ENCODE data around the gene NEK10.

The NEK10 gene

DNA sequence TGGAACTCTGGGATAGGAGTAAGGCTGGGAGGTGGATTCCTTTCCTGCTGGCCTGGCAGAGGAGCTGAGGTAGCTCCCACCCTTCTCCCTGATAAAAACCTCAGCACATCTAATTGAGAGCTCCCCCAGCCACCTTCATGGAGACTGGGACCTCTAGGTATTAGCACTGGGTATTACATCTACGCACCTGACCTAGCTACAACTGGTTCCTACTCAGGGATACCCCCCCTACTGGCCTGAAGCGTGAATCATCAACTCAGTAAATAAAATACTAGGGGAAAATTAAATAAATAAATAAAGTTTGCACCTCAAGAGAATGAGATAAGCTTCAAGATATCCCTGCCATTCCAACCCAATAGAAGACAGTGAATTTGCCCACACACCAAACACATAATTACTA lies 140.4 kb downstream of the NEK10 start:
- TF ChIP-seq, protein P1, sequence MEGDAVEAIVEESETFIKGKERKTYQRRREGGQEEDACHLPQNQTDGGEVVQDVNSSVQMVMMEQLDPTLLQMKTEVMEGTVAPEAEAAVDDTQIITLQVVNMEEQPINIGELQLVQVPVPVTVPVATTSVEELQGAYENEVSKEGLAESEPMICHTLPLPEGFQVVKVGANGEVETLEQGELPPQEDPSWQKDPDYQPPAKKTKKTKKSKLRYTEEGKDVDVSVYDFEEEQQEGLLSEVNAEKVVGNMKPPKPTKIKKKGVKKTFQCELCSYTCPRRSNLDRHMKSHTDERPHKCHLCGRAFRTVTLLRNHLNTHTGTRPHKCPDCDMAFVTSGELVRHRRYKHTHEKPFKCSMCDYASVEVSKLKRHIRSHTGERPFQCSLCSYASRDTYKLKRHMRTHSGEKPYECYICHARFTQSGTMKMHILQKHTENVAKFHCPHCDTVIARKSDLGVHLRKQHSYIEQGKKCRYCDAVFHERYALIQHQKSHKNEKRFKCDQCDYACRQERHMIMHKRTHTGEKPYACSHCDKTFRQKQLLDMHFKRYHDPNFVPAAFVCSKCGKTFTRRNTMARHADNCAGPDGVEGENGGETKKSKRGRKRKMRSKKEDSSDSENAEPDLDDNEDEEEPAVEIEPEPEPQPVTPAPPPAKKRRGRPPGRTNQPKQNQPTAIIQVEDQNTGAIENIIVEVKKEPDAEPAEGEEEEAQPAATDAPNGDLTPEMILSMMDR (IDR thresholded peaks at IDR 0.05; ENCODE audit: low read depth, low read length), result peak; percentile 10
- no peak for TF ChIP-seq POLR2A (IDR thresholded peaks at IDR 0.05; ENCODE audit: extremely low read depth, insufficient read length)
- peak; percentile 2 for DNase-seq (ENCODE audit: low read depth)

DNA sequence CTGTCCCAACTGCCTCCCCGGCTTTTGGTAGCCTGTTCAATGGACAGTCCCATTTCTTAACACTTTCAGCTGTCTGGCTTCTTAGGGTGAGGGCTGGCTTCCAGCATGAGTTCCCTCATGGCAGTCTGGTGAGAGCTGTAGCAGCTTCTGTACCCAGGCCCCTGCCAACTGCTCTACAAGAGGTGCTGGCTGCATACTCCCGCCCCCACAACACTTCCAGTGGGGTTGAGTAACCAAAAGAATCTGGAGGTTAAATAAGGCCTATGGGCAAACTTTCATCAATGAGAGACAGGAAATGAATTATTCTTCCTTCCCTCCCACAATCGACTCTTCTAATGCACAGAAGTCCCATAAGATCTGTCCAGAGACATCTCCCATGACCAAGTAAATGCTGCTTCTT lies 145.0 kb downstream of the NEK10 start:
- H3K4me3 ChIP-seq (ENCODE audit: low read depth, low read length), result no peak overlapping the region
- TF ChIP-seq, protein P2, sequence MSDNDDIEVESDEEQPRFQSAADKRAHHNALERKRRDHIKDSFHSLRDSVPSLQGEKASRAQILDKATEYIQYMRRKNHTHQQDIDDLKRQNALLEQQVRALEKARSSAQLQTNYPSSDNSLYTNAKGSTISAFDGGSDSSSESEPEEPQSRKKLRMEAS (IDR thresholded peaks at IDR 0.05; ENCODE audit: low read depth, low read length), result no peak
- TF ChIP-seq POLR2A (IDR thresholded peaks at IDR 0.05; ENCODE audit: extremely low read depth, insufficient read length) (no peak), MYC (IDR thresholded peaks at IDR 0.05; ENCODE audit: low read depth, low read length) (no peak)
- TF ChIP-seq, protein P1 (IDR thresholded peaks at IDR 0.05; ENCODE audit: low read depth, low read length), result no peak
- DNase-seq (ENCODE audit: low read depth), result no peak

More for the DNA sequence above, 140.4 kb downstream of the NEK10 start:
- no peak overlapping the region for H3K4me3 ChIP-seq (ENCODE audit: low read depth, low read length)

DNA sequence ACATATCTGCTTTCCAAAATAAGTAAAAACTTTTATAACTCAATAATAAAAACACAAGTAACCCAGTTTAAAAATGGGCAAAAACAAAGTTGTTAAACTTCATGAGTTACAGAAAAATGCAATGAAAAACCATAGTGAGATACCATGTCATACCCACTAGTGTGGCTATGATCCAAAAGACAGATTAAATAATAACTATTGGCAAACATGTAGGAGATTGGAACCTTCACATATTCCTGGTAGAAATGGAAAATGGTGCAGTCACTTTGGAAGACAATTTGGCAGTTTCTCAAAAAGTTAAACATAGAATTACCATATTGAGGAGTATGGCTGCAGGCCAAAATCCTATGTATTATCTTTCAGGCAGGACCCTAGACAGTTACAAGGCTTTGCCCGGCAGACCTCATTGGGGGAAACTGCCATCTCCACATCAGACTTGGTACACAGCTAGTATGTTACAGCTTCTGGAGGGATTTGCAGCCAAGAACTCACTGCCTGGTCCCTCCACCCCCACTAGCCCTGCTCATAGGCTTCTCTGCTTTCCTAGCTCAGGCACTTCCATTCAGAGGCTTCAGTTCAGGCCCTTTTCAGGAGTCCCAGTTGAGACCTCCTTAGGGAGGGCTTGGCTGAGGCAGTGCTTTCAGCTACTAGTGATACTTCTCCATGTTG lies 147.8 kb downstream of the NEK10 start:
- no peak for DNase-seq (ENCODE audit: low read depth)
- H3K4me3 ChIP-seq (ENCODE audit: low read depth, low read length), result no peak overlapping the region
- TF ChIP-seq MYC (IDR thresholded peaks at IDR 0.05; ENCODE audit: low read depth, low read length), result no peak
- TF ChIP-seq, protein P2 (IDR thresholded peaks at IDR 0.05; ENCODE audit: low read depth, low read length), result no peak
- TF ChIP-seq POLR2A (IDR thresholded peaks at IDR 0.05; ENCODE audit: extremely low read depth, insufficient read length), result no peak
- TF ChIP-seq, protein P1 (IDR thresholded peaks at IDR 0.05; ENCODE audit: low read depth, low read length), result no peak

DNA sequence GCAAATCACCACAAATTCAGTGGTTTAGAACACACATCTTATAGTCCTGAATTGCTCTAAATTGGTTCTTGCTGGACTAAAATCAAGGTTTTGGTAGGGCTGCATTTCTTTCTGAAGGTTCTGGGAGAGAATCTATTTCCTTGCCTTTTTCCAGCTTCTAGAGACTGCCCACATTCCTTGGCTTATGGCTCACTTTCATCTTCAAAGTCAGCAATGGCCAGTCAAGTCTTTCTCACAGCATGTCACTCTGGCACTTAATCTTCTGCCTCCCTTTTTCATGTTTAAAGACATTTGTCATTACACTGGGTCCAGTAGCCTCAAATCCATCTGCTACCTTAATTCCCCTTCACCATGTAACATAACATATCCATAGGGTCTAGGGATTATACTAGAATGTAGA lies 149.0 kb downstream of the NEK10 start:
- DNase-seq (ENCODE audit: low read depth), result no peak
- TF ChIP-seq, protein P1 (IDR thresholded peaks at IDR 0.05; ENCODE audit: low read depth, low read length), result no peak
- TF ChIP-seq MYC (IDR thresholded peaks at IDR 0.05; ENCODE audit: low read depth, low read length), result no peak
- TF ChIP-seq, protein P2 (IDR thresholded peaks at IDR 0.05; ENCODE audit: low read depth, low read length), result no peak
- TF ChIP-seq POLR2A (IDR thresholded peaks at IDR 0.05; ENCODE audit: extremely low read depth, insufficient read length), result no peak
- no peak overlapping the region for H3K4me3 ChIP-seq (ENCODE audit: low read depth, low read length)

DNA sequence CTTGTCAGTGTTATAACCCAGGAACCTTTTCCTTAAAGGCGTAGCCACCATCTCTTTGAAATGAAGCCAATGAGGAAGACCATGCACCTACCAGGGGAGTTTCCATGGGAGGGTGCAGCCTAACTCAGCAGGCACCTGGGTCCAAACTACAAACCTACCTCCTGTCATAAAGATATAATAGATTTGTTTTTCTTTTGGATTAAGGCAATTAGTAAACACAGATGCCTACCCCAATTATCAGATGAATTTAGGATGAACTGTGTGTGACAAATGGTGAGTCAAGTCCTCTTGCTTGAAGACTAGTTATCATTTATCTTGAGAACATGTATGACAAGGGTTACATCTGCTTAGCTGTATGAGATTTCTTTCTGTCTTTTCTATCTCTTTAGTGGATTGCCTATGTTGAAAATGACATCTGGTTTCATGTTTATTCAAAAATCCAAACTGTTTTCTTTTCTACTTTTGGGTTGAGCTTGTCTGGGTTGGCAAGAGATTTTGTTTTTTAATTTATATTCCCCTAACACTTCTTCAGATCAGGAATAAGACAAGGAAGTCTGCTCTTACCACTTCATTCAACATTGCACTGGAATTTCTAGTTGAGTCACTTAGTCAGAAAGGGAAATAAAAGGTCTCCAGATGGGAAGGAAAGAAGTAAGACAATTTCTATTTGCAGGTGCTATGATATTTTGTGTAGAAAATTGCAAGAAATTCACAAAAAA lies 149.9 kb downstream of the NEK10 start:
- no peak overlapping the region for H3K4me3 ChIP-seq (ENCODE audit: low read depth, low read length)
- no peak for TF ChIP-seq POLR2A (IDR thresholded peaks at IDR 0.05; ENCODE audit: extremely low read depth, insufficient read length)
- TF ChIP-seq, protein P1 (IDR thresholded peaks at IDR 0.05; ENCODE audit: low read depth, low read length), result no peak
- TF ChIP-seq MYC (IDR thresholded peaks at IDR 0.05; ENCODE audit: low read depth, low read length), result no peak
- TF ChIP-seq, protein P2 (IDR thresholded peaks at IDR 0.05; ENCODE audit: low read depth, low read length), result no peak
- no peak for DNase-seq (ENCODE audit: low read depth)
